CD1c-positive myeloid dendritic cell (primary cell): ENCODE measurements around the gene NRIP1.

Experiments
- DNase-seq: peaks from one replicate; pipeline ENCODE4 v3.0.0-alpha.2; 2016; ENCODE audit errors: extremely low spot score

NRIP1 gene

GRCh38 chr21:15064576-15065391 lies at the start of gene NRIP1:
Gene NRIP1, minus strand, starts transcription at chr21:15065000. Its CDS starts 96,808 bp downstream, at chr21:14968192.
- DNase-seq: peak; percentile 92

GRCh38 chr21:15112858-15113257 lies 48.1 kb upstream of the NRIP1 start:
- DNase-seq: no peak

GRCh38 chr21:15108801-15109200 lies 44.0 kb upstream of the NRIP1 start:
- no peak for DNase-seq

- no peak for DNase-seq
These were observed 39.7 kb upstream of the NRIP1 start for GRCh38 chr21:15104470-15104869.

GRCh38 chr21:15098908-15099307 lies 34.1 kb upstream of the NRIP1 start:
- no peak for DNase-seq

- no peak for DNase-seq
These were observed 33.4 kb upstream of the NRIP1 start for GRCh38 chr21:15098181-15098580.

- DNase-seq: no peak
These were observed 32.8 kb upstream of the NRIP1 start for GRCh38 chr21:15097580-15097979.

GRCh38 chr21:15096146-15096545 lies 31.3 kb upstream of the NRIP1 start:
- DNase-seq: no peak

- DNase-seq: no peak
These were observed 30.5 kb upstream of the NRIP1 start for GRCh38 chr21:15095326-15095725.

- DNase-seq: no peak
These were observed 29.9 kb upstream of the NRIP1 start for GRCh38 chr21:15094706-15095105.

- DNase-seq: no peak
These were observed 28.4 kb upstream of the NRIP1 start for GRCh38 chr21:15093216-15093615.

GRCh38 chr21:15092745-15093144 lies 27.9 kb upstream of the NRIP1 start:
- DNase-seq: no peak

- DNase-seq: no peak
These were observed 25.6 kb upstream of the NRIP1 start for GRCh38 chr21:15090390-15090789.

- no peak for DNase-seq
These were observed 23.7 kb upstream of the NRIP1 start for GRCh38 chr21:15088488-15088887.

GRCh38 chr21:15084668-15085067 lies 19.9 kb upstream of the NRIP1 start:
- DNase-seq: no peak

GRCh38 chr21:15080526-15080925 lies 15.7 kb upstream of the NRIP1 start:
- DNase-seq: no peak

- DNase-seq: no peak
These were observed 14.5 kb upstream of the NRIP1 start for GRCh38 chr21:15079269-15079668.

GRCh38 chr21:15078180-15078579 lies 13.4 kb upstream of the NRIP1 start:
- no peak for DNase-seq

GRCh38 chr21:15077529-15078145 lies 12.8 kb upstream of the NRIP1 start:
- no peak for DNase-seq

GRCh38 chr21:15076730-15077129 lies 11.9 kb upstream of the NRIP1 start:
- no peak for DNase-seq

- DNase-seq: no peak
These were observed 6.2 kb upstream of the NRIP1 start for GRCh38 chr21:15071009-15071408.

- DNase-seq: no peak
These were observed 1.3 kb upstream of the NRIP1 start for GRCh38 chr21:15066123-15066575.

GRCh38 chr21:15065392-15066122 lies 757 bp upstream of the NRIP1 start:
- peak; percentile 76 for DNase-seq
